KOPT-K1 (cell line): ENCODE results near the gene SCUBE1.

Experiments used
- H3K27ac ChIP-seq: fragments of 200-600 bp; sonication (generic); 2 replicates; pipeline ENCODE4 v1.5.1; 2016; ENCODE audit warnings: antibody characterized with exemption, mild to moderate bottlenecking, low read depth, low read length; ENCODE audit not compliant: poor library complexity, severe bottlenecking
- H3K36me3 ChIP-seq: fragments of 200-600 bp; sonication (generic); 2 replicates; pipeline ENCODE4 v1.5.1; 2017; ENCODE audit warnings: antibody characterized with exemption, mild to moderate bottlenecking, low read length, moderate library complexity; ENCODE audit not compliant: insufficient read depth
- H3K9me3 ChIP-seq: fragments of 200-600 bp; sonication (generic); 2 replicates; pipeline ENCODE4 v1.5.1; 2017; ENCODE audit warnings: antibody characterized with exemption, low read length, mild to moderate bottlenecking; ENCODE audit not compliant: insufficient read depth, poor library complexity, severe bottlenecking

SCUBE1 gene

DNA sequence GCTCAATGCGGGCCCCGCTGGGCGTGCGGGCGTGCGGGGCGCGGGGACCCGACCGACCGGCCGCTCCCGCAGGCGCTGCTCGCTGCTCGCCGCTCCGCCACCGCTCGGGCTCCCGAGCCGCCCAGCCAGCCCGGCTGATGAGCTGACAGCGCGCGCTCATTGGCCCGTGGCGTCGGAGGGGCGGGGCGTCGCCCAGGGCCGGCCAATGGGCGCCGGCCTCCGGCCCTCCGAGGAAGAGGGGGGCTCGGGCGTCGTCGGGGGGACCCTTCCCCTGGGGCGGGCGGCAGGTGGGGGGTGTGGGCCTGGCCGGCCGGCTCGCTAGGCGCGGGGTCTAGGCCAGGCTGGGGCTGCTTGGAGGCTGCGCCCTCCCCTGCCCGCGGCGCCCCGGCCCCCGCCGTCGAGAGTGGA is at the start of gene SCUBE1:
SCUBE1 (minus strand) TSS at position 111 of the 408 bp plus-strand sequence. CDS start 111 bp downstream, outside the sequence.
- no peak within 1 kb of the TSS for H3K27ac ChIP-seq
- no peaks in the 10 kb centered on the region for H3K9me3 ChIP-seq
- no peaks in the 10 kb centered on the region for H3K36me3 ChIP-seq

DNA sequence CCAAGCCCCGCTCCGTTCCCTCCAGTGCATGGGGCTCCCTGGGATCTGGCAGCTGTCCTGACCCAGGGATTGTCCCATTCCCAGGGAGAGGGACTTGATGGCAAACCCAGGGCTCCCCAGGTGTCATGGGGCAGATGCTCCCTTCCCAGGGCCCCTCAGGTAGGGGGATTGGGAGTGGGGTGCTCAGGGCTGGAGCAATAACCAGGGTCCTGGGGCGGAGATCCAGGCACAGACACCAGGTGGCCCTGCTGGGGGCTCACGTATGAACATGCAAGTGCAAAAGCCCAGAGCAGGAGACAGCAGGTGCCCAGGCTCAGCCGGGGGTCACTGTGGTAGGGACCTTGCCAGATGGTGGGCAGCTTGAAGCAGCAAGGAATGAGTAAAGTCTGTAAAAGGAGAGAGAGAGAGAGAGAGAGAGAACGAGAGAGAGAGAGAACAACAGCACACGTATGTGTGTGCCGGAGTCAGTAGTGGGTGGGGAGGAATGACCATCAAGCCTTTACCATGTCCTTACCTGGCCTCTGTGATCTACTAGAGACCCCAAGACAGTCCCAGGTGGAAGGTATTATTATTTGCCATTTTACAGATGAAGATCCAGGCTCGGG is 49.3 kb upstream of the SCUBE1 start:
- Histone ChIP-seq H3K27ac (no peak overlapping the region), H3K36me3 (no peaks in the 10 kb centered on the region), H3K9me3 (no peaks in the 10 kb centered on the region)

DNA sequence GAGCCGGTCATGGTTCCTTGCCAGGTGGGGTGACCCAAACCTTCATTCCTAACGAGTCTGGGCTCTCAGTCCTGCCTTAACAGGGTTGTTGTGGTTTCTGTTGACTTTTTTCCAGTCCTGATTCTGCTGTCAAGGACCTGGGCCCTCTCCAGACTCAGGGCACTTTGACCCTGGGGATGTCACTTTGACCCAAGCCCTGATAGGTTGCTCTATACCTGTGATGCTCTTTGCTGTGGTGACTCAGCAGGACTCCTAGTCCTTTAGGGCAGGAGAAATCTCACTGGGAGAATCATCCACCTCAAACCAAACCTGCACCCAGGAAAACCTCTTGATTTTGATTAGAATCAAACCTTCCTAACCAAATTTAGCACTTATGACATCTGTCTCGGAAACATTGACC is 48.1 kb upstream of the SCUBE1 start:
- H3K9me3 ChIP-seq = no peaks in the 10 kb centered on the region
- no peaks in the 10 kb centered on the region for H3K36me3 ChIP-seq
- H3K27ac ChIP-seq = no peak overlapping the region

DNA sequence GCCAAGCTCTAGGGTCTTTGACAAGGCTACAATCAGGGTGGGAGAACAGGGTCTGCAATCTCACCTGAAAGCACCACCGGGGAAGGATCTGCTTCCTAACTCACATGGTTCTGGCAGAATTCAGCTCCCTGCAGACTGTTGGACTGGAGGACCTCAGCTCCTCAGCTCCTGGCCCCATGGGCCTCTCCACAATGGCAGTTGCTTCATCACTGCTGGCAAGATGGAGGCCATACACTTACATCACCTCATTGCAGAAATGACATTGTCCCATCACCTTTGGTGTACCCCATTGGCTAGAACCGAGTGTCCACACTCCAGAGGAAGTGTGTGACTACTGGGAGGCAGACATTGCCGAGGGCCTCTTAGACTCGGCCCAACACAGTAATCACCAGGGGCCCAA is 47.7 kb upstream of the SCUBE1 start:
- Histone ChIP-seq H3K36me3 (no peaks in the 10 kb centered on the region), H3K9me3 (no peaks in the 10 kb centered on the region), H3K27ac (no peak overlapping the region)

DNA sequence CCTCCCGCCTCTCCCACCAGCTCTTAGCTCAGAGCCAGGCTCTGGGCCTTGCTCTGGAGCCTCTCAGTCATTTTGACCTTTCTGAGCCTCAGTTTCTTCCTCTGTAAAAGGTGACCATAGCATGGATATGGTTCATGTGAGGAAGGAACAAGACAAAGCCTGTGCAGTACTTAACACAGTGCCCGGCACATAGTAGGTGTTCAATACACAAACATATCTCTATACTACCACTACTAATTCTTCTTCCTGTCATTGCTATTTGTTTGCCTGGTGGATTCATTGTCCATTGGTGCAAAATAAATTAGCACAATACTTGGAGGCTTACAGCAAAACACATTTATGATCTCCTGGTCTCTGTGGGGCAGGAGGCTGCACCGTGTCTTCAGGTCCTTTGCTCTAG is 47.0 kb upstream of the SCUBE1 start:
- no peaks in the 10 kb centered on the region for H3K36me3 ChIP-seq
- no peaks in the 10 kb centered on the region for H3K9me3 ChIP-seq

DNA sequence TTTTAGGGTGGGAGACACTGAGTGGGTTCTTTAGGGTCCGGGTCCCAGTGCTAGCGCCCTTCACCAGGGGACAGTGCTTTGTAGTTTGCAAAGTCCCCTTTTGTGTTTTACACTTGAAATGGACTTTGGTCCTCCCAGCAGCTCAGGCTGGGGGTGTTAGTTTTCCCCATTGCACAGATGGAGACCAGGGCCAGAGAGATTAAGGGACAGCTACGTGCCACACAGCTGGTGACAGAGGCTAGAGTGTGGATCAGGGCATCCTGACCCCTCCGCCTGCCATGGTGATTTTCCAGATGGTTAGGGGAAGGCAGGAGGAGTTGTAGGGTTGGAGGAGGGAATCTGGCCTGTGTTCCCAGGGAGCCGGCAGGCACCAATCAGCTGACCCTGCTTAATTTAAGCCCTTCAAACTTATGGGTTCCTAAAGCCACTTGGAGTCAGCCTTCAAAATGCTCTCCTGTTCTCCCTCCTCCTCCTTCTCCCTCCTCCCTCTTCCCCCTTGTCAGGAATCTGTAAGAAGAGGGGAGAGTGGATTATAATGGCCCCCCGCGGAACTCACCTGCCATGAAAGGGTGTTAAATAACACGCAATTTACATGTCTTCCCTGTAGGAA is 46.2 kb upstream of the SCUBE1 start:
- no peak overlapping the region for H3K27ac ChIP-seq
- no peaks in the 10 kb centered on the region for H3K9me3 ChIP-seq
- no peaks in the 10 kb centered on the region for H3K36me3 ChIP-seq

More for the DNA sequence above, 47.0 kb upstream of the SCUBE1 start:
- no peak overlapping the region for H3K27ac ChIP-seq

DNA sequence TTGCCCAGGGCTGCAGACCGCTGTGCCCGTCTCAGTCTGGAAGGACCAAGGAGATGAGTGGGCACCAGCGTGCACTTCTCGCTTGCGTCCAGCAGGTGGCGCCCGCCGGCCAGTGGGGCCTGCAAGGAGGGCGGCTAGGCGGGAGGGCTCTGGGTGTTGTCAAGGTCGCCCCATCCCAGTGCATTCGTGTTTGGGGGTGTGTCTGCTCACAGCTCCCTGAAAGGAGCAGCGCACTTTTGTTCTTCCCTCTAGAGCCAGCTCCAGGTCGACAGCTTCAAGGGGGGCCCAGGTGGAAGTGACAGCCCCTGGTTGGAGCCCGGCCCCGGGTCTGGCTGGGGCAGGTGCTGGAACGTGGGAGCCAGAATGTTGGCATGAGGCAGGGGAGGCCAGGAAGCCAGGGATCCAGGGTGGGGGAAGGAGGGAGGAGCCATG is 45.3 kb upstream of the SCUBE1 start:
- no peak overlapping the region for H3K27ac ChIP-seq

DNA sequence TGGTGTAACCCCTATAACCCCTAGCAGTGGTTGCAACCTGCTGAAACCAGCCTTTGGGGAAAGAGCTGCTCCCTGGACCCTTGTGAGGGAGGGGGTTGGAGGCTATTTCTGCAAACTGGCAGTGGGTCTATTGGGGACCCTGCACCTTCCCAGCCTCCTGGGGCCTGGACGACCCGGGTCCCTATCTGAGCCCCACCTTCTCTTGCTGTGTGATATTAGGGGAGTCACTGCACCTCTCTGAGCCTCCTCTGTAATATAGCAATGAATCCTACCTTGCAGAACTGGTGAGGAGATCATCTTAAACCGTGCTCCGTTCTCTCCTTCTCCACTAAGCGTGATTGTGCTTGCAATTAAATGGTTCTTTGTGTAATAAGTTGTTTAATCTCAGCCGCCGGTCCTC is 44.6 kb upstream of the SCUBE1 start:
- H3K36me3 ChIP-seq = no peaks in the 10 kb centered on the region
- no peaks in the 10 kb centered on the region for H3K9me3 ChIP-seq
- no peak overlapping the region for H3K27ac ChIP-seq

More for the DNA sequence above, 45.3 kb upstream of the SCUBE1 start:
- Histone ChIP-seq H3K36me3 (no peaks in the 10 kb centered on the region), H3K9me3 (no peaks in the 10 kb centered on the region)

DNA sequence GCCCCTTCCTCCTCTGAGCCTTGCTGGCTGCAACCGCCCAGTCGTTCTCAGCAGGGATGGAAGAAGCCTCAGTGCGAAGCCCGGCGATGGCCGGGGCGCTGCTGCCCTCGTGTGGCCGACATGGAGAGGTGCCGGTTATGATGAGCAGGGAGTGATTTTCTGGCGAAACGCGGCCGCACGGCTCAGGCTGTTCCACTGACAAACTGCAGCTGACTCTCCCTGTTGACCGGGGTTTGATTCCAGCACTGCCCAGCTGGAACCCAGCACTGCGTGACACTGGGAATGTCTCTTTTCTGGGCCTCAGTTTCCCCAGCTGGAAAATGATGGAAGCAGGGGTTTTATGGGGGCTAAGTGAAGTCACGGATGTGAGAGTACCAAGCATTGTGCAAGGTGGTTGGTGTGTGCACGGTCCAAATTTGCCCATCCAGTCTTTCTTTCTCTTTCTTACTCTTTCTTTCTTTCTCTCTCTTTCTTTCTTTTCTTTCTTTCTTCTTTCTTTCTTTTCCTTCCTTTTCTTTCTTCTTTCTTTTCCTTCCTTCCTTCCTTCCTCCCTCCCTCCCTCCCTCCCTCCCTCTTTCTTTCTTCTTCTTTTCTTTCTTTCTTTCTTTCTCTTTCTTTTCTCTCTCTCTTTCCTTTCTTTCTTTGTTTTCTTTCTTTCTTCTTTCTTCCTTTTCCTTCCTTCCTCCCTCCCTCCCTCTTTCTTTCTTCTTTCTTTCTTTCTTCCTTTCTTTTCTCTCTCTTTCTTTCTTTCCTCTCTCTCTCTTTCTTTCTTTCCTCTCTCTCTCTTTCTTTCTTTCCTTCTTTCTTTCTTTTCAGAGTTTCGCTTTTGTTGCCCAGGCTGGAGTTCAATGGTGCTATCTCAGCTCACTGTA is 42.8 kb upstream of the SCUBE1 start:
- Histone ChIP-seq H3K36me3 (no peaks in the 10 kb centered on the region), H3K27ac (no peak overlapping the region), H3K9me3 (no peaks in the 10 kb centered on the region)

DNA sequence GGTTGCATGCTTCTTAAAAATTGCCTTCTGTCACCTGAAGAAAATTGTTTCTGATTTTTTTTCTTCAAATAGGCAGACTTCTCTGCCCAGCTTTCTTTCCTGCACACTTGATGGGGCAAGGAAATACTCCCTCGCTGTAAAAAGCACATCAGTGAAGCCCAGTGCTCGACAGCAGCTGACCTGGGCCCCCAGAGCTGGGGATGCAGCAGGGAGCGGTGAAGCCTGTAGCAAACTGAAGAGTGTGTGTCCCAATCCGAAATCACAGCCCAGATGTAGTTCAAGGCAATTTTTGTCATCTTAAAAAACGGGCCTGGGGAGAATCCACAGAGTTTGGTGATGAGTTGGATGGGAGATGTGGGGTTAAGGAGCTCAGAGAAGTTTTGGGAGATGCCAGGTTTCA is 41.7 kb upstream of the SCUBE1 start:
- H3K36me3 ChIP-seq = no peaks in the 10 kb centered on the region
- H3K9me3 ChIP-seq = no peaks in the 10 kb centered on the region
- no peak overlapping the region for H3K27ac ChIP-seq

DNA sequence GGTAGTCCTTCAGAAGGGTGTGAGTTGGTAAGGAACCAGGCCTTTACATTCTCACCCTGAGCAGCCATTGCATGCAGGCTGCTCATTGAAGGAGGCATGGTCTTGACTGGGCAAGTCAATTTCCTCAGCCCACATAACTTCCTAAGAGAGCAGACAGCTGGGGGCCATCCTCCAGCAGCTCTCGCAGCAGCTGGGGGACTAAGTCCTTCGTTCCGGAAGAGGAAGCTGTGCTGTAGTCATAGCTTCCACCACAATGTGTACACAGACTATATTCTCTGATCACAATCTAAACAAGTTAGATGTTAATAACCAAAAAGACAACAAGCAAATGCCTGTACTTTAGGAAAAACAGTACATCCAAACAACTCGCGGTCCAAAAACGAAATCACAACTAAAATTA is 38.5 kb upstream of the SCUBE1 start:
- Histone ChIP-seq H3K9me3 (no peaks in the 10 kb centered on the region), H3K27ac (peak overlapping the region; percentile 34), H3K36me3 (no peaks in the 10 kb centered on the region)

DNA sequence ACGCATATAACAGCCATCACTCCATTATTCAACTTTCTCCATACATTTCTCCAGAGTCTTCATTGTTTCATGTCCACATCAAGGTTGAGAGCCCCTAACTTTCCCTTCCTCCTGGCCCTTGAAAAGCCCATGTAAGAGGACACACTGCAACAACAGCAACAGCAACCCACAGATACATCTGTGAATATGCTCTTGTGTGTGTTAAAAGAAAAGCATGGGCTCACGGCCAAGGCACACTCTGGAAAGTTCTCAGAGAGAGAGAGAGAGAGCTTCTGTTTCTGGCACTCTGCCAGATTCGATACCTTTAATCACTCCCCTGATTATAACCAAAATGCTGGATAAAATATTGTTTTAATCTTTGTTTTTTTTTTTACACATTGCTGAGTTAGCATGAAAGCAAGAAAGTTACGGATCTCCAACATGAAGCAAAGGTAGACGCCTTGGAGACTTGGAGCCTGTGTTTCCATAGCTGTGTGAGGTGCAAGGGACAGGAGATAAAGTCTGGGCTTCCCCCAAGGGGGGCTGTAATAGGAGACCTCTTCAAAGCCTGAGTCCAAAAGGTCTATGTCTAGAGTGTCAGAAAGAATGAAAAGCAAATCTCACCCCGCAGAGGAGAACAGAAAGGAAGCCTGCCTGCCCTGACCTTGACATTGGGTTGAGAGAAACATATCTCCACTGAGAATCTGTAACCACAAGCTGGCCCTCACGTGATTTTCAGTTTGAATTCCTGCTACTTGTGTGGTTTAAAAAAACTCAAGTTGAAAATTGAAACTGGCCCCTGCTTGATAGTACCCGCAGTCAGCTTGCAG is 34.9 kb upstream of the SCUBE1 start:
- Histone ChIP-seq H3K36me3 (no peaks in the 10 kb centered on the region), H3K9me3 (no peaks in the 10 kb centered on the region), H3K27ac (no peak overlapping the region)

DNA sequence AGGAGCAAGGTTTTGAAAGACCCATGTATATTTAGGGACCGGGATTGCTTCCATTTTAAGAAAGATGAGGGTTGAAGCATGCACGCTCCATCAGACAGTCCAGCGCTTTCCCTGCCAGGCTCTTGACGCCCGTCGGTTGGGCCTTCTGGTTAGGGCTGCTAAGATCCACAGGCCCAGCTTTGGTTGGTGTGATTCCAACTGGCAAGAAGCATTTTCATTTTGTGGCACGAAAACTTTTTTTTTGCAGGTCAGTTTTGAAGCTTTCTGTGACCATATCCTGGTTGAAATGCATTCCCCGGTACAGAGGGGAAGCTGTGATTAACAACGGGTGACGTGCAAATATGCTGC is 34.4 kb upstream of the SCUBE1 start:
- H3K36me3 ChIP-seq = no peaks in the 10 kb centered on the region
- H3K27ac ChIP-seq = no peak overlapping the region
- no peaks in the 10 kb centered on the region for H3K9me3 ChIP-seq

DNA sequence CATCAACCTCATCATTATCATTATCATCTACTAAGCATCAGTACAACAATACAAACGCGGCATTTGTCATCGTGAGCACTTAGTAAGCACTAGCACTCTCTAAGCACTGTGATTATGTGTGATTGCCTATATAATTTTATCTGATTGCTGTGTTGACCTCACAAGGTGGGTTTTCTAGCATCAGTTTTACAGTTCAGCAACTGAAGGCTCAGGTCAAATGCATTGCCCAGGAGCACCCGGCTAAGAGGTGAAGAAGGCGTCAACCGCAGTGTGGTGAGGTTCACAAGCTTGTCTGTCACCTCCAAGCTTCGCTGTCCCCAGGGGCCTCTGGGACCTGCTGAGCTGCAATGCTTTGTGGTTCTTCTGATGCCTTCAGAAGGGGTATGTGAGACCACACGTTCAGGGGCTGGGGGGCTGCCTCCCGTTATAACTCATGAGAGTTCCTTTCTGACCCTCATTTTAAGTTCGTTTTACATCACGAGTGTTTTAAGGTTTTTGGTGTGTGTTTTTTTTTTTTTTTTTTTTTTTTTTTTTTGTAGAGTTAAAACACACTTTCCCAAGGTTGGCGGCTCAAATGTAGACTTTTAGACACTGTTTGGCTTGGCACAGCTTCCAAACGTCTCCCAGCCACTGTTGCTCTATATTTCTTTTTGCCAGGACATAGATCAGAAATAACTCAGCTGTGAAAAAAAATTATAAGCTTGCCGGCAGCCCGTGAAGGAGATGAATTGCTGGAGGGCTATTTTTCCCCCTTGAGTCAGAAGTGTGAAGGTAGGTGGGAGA is 33.8 kb upstream of the SCUBE1 start:
- Histone ChIP-seq H3K27ac (no peak overlapping the region), H3K9me3 (no peaks in the 10 kb centered on the region), H3K36me3 (no peaks in the 10 kb centered on the region)
